HUES48 (cell line): ENCODE measurements around the gene RABGAP1L.

Experiments used
- H3K27ac ChIP-seq: one replicate; pipeline ENCODE4 v1.7.0; 2013; ENCODE audit warnings: low read depth, low read length, inconsistent platforms
- H3K27me3 ChIP-seq: 2 replicates; pipeline ENCODE4 v1.6.1; 2013; ENCODE audit warnings: mild to moderate bottlenecking, low read length; ENCODE audit not compliant: control insufficient read depth, insufficient read depth
- H3K36me3 ChIP-seq: 2 replicates; pipeline ENCODE4 v1.6.1; 2013; ENCODE audit warnings: low read length; ENCODE audit not compliant: control insufficient read depth, insufficient read depth
- H3K4me1 ChIP-seq: 2 replicates; pipeline ENCODE4 v1.6.1; 2013; ENCODE audit warnings: mild to moderate bottlenecking, low read length; ENCODE audit not compliant: control insufficient read depth, insufficient read depth
- H3K4me3 ChIP-seq: 2 replicates; pipeline ENCODE4 v1.5.1; 2013; ENCODE audit warnings: mild to moderate bottlenecking, low read depth, low read length
- H3K9ac ChIP-seq: 2 replicates; pipeline ENCODE4 v1.6.1; 2013; ENCODE audit warnings: mild to moderate bottlenecking, low read depth, low read length, moderate library complexity
- H3K9me3 ChIP-seq: 2 replicates; pipeline ENCODE4 v1.6.1; 2013; ENCODE audit warnings: low read length; ENCODE audit not compliant: control insufficient read depth, insufficient read depth

Gene RABGAP1L

GRCh38 chr1:174198202-174198601 is 38.9 kb downstream of the RABGAP1L start:
- no peaks in the 10 kb centered on the region for H3K4me1 ChIP-seq
- no peak overlapping the region for H3K27ac ChIP-seq
- H3K36me3 ChIP-seq: no peaks in the 10 kb centered on the region
- no peaks in the 10 kb centered on the region for H3K27me3 ChIP-seq
- no peaks in the 10 kb centered on the region for H3K9me3 ChIP-seq
- H3K4me3 ChIP-seq: no peak overlapping the region
- no peak overlapping the region for H3K9ac ChIP-seq

GRCh38 chr1:174200746-174201145 is 41.4 kb downstream of the RABGAP1L start:
- Histone ChIP-seq H3K27me3 (no peaks in the 10 kb centered on the region), H3K36me3 (no peaks in the 10 kb centered on the region), H3K27ac (no peak overlapping the region), H3K9me3 (no peaks in the 10 kb centered on the region), H3K9ac (no peak overlapping the region), H3K4me1 (peaks cover under 1% of the 10 kb centered on the region; the same call in 1 of the 2 replicates), H3K4me3 (no peak overlapping the region)

- Histone ChIP-seq H3K27me3 (no peaks in the 10 kb centered on the region), H3K9me3 (no peaks in the 10 kb centered on the region), H3K9ac (no peak overlapping the region), H3K4me3 (no peak overlapping the region), H3K36me3 (no peaks in the 10 kb centered on the region), H3K4me1 (peaks cover 11% of the 10 kb centered on the region), H3K27ac (no peak overlapping the region)
These were observed 45.5 kb downstream of the RABGAP1L start for GRCh38 chr1:174204697-174205308.

GRCh38 chr1:174206148-174206836 is 47.0 kb downstream of the RABGAP1L start:
- no peak overlapping the region for H3K4me3 ChIP-seq
- no peaks in the 10 kb centered on the region for H3K36me3 ChIP-seq
- peaks cover 4% of the 10 kb centered on the region; the same call in 1 of the 2 replicates for H3K9me3 ChIP-seq
- no peaks in the 10 kb centered on the region for H3K27me3 ChIP-seq
- no peak overlapping the region for H3K27ac ChIP-seq
- H3K9ac ChIP-seq: no peak overlapping the region
- peaks cover 11% of the 10 kb centered on the region for H3K4me1 ChIP-seq

- Histone ChIP-seq H3K36me3 (no peaks in the 10 kb centered on the region), H3K4me3 (no peak overlapping the region), H3K9me3 (peaks cover 4% of the 10 kb centered on the region; the same call in 1 of the 2 replicates), H3K27me3 (no peaks in the 10 kb centered on the region), H3K27ac (no peak overlapping the region), H3K4me1 (peaks cover 11% of the 10 kb centered on the region), H3K9ac (no peak overlapping the region)
These were observed 50.2 kb downstream of the RABGAP1L start for GRCh38 chr1:174209347-174210187.

GRCh38 chr1:174211486-174211885 is 52.2 kb downstream of the RABGAP1L start:
- Histone ChIP-seq H3K36me3 (no peaks in the 10 kb centered on the region), H3K27ac (no peak overlapping the region), H3K9me3 (peaks cover 4% of the 10 kb centered on the region; the same call in 1 of the 2 replicates), H3K9ac (no peak overlapping the region), H3K4me1 (peaks cover 3% of the 10 kb centered on the region), H3K27me3 (no peaks in the 10 kb centered on the region), H3K4me3 (no peak overlapping the region)

GRCh38 chr1:174215766-174216165 is 56.4 kb downstream of the RABGAP1L start:
- Histone ChIP-seq H3K36me3 (no peaks in the 10 kb centered on the region), H3K9me3 (0 out of 2 replicates have a peak, but pooled peaks cover under 1% of the 10 kb centered on the region), H3K27ac (no peak overlapping the region), H3K9ac (no peak overlapping the region), H3K4me1 (peaks cover 9% of the 10 kb centered on the region; the same call in 1 of the 2 replicates), H3K4me3 (no peak overlapping the region), H3K27me3 (no peaks in the 10 kb centered on the region)

GRCh38 chr1:174217248-174217647 is 57.9 kb downstream of the RABGAP1L start:
- Histone ChIP-seq H3K9me3 (0 out of 2 replicates have a peak, but pooled peaks cover under 1% of the 10 kb centered on the region), H3K36me3 (peaks cover 2% of the 10 kb centered on the region; the same call in 1 of the 2 replicates), H3K9ac (no peak overlapping the region), H3K4me1 (peaks cover 9% of the 10 kb centered on the region; the same call in 1 of the 2 replicates), H3K4me3 (no peak overlapping the region), H3K27me3 (no peaks in the 10 kb centered on the region), H3K27ac (no peak overlapping the region)

- Histone ChIP-seq H3K4me1 (peaks cover 9% of the 10 kb centered on the region; the same call in 1 of the 2 replicates), H3K36me3 (peaks cover 3% of the 10 kb centered on the region; the same call in 1 of the 2 replicates), H3K27me3 (no peaks in the 10 kb centered on the region), H3K9ac (no peak overlapping the region), H3K4me3 (no peak overlapping the region), H3K27ac (no peak overlapping the region), H3K9me3 (peaks cover 4% of the 10 kb centered on the region; the same call in 1 of the 2 replicates)
These were observed 58.7 kb downstream of the RABGAP1L start for GRCh38 chr1:174217787-174218574.

GRCh38 chr1:174218983-174219382 is 59.7 kb downstream of the RABGAP1L start:
- no peak overlapping the region for H3K4me3 ChIP-seq
- peaks cover 9% of the 10 kb centered on the region; the same call in 1 of the 2 replicates for H3K4me1 ChIP-seq
- H3K27me3 ChIP-seq: no peaks in the 10 kb centered on the region
- H3K27ac ChIP-seq: no peak overlapping the region
- H3K36me3 ChIP-seq: peaks cover 3% of the 10 kb centered on the region; the same call in 1 of the 2 replicates
- no peak overlapping the region for H3K9ac ChIP-seq
- peaks cover 4% of the 10 kb centered on the region; the same call in 1 of the 2 replicates for H3K9me3 ChIP-seq
